Measurements from ENCODE around the gene SDC1.

SDC1 gene

GRCh38 chr2:20231159-20231558 is 6.2 kb upstream of the SDC1 start:
- DNase-seq, result no peak
- H3K4me1 Mint-ChIP-seq, result peaks cover 5% of the 10 kb centered on the region
- TF ChIP-seq CTCF (IDR thresholded peaks at IDR 0.05), result no peak
- no peak overlapping the region for H3K27ac Mint-ChIP-seq
- H3K27me3 Mint-ChIP-seq (ENCODE audit: low read depth, poor library complexity), result peaks cover 4% of the 10 kb centered on the region
- peaks cover 7% of the 10 kb centered on the region for H3K9me3 Mint-ChIP-seq
- no peak overlapping the region for H3K4me3 Mint-ChIP-seq
- no peaks in the 10 kb centered on the region for H3K36me3 Mint-ChIP-seq (ENCODE audit: low read depth)

GRCh38 chr2:20230114-20230425 is 5.1 kb upstream of the SDC1 start:
- Mint-ChIP-seq H3K27me3 (ENCODE audit: low read depth, poor library complexity) (peaks cover 4% of the 10 kb centered on the region), H3K4me1 (peaks cover 10% of the 10 kb centered on the region), H3K36me3 (ENCODE audit: low read depth) (no peaks in the 10 kb centered on the region), H3K27ac (no peak overlapping the region), H3K4me3 (no peak overlapping the region), H3K9me3 (peaks cover 7% of the 10 kb centered on the region)
- no peak for DNase-seq
- no peak for TF ChIP-seq CTCF (IDR thresholded peaks at IDR 0.05)

- H3K4me3 Mint-ChIP-seq, result no peak overlapping the region
- no peaks in the 10 kb centered on the region for H3K36me3 Mint-ChIP-seq (ENCODE audit: low read depth)
- no peak for DNase-seq
- H3K9me3 Mint-ChIP-seq, result peaks cover 7% of the 10 kb centered on the region
- no peak overlapping the region for H3K27ac Mint-ChIP-seq
- peaks cover 10% of the 10 kb centered on the region for H3K4me1 Mint-ChIP-seq
- H3K27me3 Mint-ChIP-seq (ENCODE audit: low read depth, poor library complexity), result peaks cover 4% of the 10 kb centered on the region
- TF ChIP-seq CTCF (IDR thresholded peaks at IDR 0.05), result no peak
These were observed 4.6 kb upstream of the SDC1 start for GRCh38 chr2:20229322-20230113.

GRCh38 chr2:20227894-20228505 is 3.1 kb upstream of the SDC1 start:
- Mint-ChIP-seq H3K27me3 (ENCODE audit: low read depth, poor library complexity) (peaks cover 4% of the 10 kb centered on the region), H3K27ac (no peak overlapping the region), H3K9me3 (peaks cover 7% of the 10 kb centered on the region), H3K36me3 (ENCODE audit: low read depth) (no peaks in the 10 kb centered on the region), H3K4me1 (peaks cover 13% of the 10 kb centered on the region), H3K4me3 (no peak overlapping the region)
- DNase-seq, result no peak
- no peak for TF ChIP-seq CTCF (IDR thresholded peaks at IDR 0.05)

GRCh38 chr2:20226152-20226545 is 1.2 kb upstream of the SDC1 start:
- Mint-ChIP-seq H3K27me3 (ENCODE audit: low read depth, poor library complexity) (peaks cover 4% of the 10 kb centered on the region), H3K36me3 (ENCODE audit: low read depth) (no peaks in the 10 kb centered on the region), H3K4me1 (peaks cover 29% of the 10 kb centered on the region), H3K27ac (no peak overlapping the region), H3K4me3 (peak overlapping the region; percentile 80), H3K9me3 (peaks cover 7% of the 10 kb centered on the region)
- DNase-seq, result no peak
- TF ChIP-seq CTCF (IDR thresholded peaks at IDR 0.05), result no peak
